Muscle of arm (tissue), 14 donors: ENCODE results near the gene ZNF606. TPM values are rescaled to one million over a fixed set of nuclear protein-coding genes. Genes with fewer than 3 reads are reported as not detected.

Experiments
- DNase-seq: peaks from one replicate; pipeline ENCODE4 v3.0.0-alpha.2; 2013
- long read RNA-seq, 11 donors: transcript quantifications; one replicate each; lab custom pipeline, GENCODE V29; 2026
- polyA plus RNA-seq, 12 donors: library from polyadenylated mRNA; unstranded; fragments of 120-200 nt; gene quantifications; one replicate each; pipeline ENCODE4 v1.2.1, GENCODE V29; 2013; ENCODE audit not compliant: insufficient read length in 12 of 12

The ZNF606 gene
- 10 to 100 TPM in 11 of 12 donors, not detected in 1; 10.5 to 27.5 (median 13.2) TPM for polyA plus RNA-seq
- long read RNA-seq, donor 1, partial matches to known transcripts: 0 of 6 reads
- long read RNA-seq, donor 1, other reads (novel, unspliced or antisense): 0 of 6 reads
- long read RNA-seq, donor 2, partial matches to known transcripts: 5 of 8 reads
- long read RNA-seq, donor 2, other reads (novel, unspliced or antisense): 0 of 8 reads
- long read RNA-seq, donor 3, partial matches to known transcripts: 0 of 3 reads
- long read RNA-seq, donor 3, other reads (novel, unspliced or antisense): 0 of 3 reads
- long read RNA-seq, donor 4: 0 reads
- long read RNA-seq, donor 5, partial matches to known transcripts: 0 of 5 reads
- long read RNA-seq, donor 5, other reads (novel, unspliced or antisense): 0 of 5 reads
- long read RNA-seq, donor 6, partial matches to known transcripts: 0 of 1 reads
- long read RNA-seq, donor 6, other reads (novel, unspliced or antisense): 0 of 1 reads
- long read RNA-seq, donor 7, full-length matches to known transcripts: 2 of 2 reads
- long read RNA-seq, donor 7, partial matches to known transcripts: 0 of 2 reads
- long read RNA-seq, donor 7, other reads (novel, unspliced or antisense): 0 of 2 reads
- long read RNA-seq, donor 8, full-length matches to known transcripts: 7 of 7 reads
- long read RNA-seq, donor 8, partial matches to known transcripts: 0 of 7 reads
- long read RNA-seq, donor 8, other reads (novel, unspliced or antisense): 0 of 7 reads
- long read RNA-seq, donor 9: 0 reads
- long read RNA-seq, donor 10, transcript ZNF606-207 (7 exons, 2,009 nt): major isoform, 5 of 5 reads
- long read RNA-seq, donor 10, partial matches to known transcripts: 0 of 5 reads
- long read RNA-seq, donor 10, other reads (novel, unspliced or antisense): 0 of 5 reads
- long read RNA-seq, donor 11, full-length matches to known transcripts: 5 of 5 reads
- long read RNA-seq, donor 11, partial matches to known transcripts: 0 of 5 reads
- long read RNA-seq, donor 11, other reads (novel, unspliced or antisense): 0 of 5 reads

GRCh38 chr19:58002384-58003173, at the start of gene ZNF606:
Gene ZNF606 (minus strand): TSS chr19:58002820. CDS start chr19:58001319, 1,501 bp downstream.
- DNase-seq: peak; percentile 90

GRCh38 chr19:58052256-58052655, 49.6 kb upstream of the ZNF606 start:
- DNase-seq: no peak

GRCh38 chr19:58047672-58048071, 45.1 kb upstream of the ZNF606 start:
- no peak for DNase-seq

GRCh38 chr19:58046856-58047255, 44.2 kb upstream of the ZNF606 start:
- DNase-seq: no peak

- no peak for DNase-seq
Observed at GRCh38 chr19:58045411-58046050, 42.9 kb upstream of the ZNF606 start.

GRCh38 chr19:58044886-58045285, 42.3 kb upstream of the ZNF606 start:
- DNase-seq: no peak

DNA sequence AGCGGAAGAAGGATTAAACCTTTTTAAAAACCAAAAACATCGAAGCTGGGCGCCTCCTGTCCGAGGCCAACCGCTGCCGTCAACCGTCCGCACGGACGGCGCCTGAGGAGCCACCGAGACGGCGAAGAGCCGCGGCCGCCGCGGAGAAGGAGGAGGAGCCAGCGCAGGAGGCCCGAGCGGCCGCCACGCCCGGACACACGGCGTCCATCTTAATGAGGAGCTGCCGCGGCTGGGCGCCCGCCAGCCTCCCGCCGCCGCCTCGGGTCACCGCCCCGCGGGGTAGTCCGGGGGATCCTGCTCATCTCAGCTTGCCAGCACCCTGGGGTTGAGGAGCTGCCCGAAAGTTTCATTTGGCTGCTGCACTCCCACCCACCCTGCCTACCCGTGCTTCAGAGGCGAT, 41.8 kb upstream of the ZNF606 start:
- no peak for DNase-seq

GRCh38 chr19:58042495-58043340, 40.1 kb upstream of the ZNF606 start:
- DNase-seq: no peak

DNA sequence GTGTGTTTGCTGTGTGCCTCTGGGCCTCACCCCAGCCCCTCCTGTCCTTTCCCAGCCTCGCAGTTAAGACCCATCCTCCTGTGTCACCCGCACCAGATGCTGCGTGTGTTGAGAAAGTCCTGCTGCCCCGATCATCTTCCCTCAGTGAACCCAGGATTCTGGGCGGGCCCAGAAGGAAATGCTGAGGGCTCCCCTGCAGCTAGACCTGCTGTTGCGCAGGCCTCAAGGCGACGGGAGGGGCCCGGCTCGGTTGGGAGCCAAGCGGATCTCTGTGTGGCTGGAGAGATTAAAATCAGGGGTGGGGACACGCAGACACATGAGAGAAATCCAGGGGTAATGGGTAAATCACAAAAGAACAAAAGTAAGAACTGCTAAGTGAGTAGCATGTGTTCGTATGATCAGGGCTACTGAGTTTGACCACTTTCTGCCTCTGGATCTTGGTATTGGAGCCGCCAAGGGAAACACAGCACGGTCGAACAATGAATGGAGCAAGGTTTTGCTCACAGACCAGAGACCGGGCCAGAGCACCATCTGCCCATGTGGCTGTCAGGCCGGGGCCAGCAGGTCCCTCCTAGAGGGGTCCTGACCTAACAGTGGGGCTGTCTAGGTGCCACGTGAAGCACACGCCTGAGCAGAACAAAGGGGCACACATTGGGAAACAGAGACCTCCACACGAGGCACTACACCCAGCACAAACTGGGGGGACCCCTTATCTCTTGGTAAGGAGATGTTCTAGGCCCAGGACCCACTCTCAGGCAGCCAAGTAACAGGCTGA, 38.3 kb upstream of the ZNF606 start:
- no peak for DNase-seq

- no peak for DNase-seq
Observed at GRCh38 chr19:58038688-58039204, 36.1 kb upstream of the ZNF606 start.

GRCh38 chr19:58037927-58038687, 35.5 kb upstream of the ZNF606 start:
- DNase-seq: no peak

- no peak for DNase-seq
Observed at GRCh38 chr19:58035863-58036262, 33.2 kb upstream of the ZNF606 start.

- DNase-seq: no peak
Observed at GRCh38 chr19:58034477-58034793, 31.8 kb upstream of the ZNF606 start.

DNA sequence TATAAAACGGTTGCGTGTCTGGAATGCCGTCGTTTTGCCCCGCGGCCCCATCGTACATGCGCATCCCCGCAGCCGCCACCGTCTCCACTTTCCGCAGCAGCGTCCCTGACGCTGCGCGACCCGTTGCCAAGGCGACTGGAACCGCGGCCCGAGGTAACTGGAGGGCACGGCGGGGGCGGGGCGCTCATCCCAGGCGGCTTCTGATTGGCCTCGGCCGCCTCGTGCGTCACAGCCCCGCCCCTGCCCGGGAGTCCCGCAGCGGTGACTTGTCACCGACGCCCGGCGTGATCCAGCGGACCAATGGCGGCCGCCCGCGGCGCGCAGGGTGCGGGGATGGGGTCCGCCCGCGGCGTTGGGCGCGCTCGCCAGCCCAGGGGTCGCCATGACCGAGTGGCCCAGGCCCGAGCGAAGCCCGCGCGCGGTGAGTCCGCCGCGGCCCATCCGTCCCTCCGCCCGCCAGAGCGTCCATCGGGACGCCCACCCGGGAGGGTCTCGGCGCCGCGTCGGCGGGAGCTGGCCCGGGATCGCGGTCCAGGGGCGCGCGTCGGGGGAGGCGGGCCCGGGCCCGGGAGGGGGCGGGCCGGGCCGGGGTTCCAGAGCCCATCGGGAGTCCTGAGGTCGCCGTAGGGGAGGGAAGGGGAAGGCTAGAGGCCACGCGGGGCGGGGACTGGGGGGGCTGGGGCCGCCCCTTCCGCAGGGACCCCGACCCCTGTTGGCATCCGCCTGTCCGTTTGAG, 31.3 kb upstream of the ZNF606 start, which contains the start of gene ZSCAN1:
Gene ZSCAN1, plus strand, starts transcription at position 285 of the 736 bp plus-strand sequence. CDS start 3,812 bp downstream, outside the sequence.
- DNase-seq: peak; percentile 94

DNA sequence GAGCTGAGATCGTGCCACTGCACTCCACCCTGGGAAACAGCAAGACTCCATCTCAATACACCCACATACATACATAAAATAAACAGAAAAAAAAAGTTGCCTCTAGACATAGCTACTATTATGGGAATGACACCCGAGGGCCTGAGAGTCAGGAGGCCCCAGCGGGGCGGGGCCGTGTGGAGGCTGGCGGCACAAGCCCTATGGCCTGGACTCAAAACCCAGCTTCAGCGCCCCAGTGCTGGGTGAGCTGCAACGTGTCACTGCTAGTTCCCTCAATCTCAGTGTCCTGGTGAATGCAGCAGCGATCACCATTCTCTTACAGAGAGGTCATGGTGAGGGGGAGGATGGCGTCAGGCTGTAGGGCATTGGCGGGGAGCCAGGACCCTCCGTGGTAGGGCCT, 22.0 kb upstream of the ZNF606 start:
- DNase-seq: no peak

DNA sequence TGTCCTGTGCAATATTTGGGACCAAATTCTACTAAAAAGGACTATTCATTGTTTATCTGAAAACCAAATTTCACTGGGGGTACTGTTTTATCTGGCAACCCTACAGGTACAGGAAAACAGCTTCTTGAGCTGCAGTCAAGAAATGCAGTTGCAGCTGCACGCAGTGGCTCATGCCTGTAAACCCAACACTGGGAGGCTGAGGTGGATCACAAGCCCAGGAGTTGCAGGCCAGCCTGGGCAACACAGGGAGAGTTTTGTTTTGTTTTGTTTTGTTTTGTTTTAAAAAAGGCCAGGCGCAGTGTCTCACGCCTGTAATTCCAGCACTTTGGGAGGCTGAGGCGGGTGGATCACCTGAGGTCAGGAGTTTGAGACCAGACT, 19.7 kb upstream of the ZNF606 start:
- DNase-seq: no peak

DNA sequence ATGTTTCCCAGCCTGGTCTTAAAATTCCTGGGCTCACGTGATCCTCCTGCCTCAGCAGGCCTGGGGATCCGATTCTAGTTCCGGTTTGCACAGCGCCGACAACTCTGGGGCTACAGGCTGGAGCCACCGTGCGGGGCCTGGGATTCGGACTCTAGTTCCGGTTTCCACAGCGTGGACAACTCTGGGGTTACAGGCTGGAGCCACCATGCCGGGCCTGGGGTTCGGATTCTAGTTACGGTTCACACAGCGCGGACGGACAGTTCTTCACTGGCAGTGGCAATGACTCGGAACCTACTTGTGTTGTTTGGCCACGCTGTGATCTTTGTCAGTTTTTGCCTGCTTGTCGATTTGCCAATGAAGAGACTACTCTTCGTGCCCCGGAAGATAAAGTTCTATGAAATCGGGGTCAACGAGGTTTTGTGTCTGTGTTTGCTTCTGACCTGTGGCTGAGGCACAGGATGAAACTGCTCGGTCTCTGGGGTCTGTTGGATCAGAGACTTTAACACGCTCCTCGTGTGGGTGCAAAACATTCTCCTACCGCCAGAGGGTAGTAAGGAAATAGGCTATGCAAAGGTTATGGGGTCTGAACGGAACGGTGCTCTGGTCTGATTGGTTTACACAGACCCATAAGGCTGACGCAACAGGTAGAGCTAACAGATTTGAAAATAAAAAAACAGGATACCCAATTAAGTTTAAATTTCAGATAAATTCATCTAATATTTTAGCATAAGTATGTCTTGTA, 19.1 kb upstream of the ZNF606 start:
- DNase-seq: peak; percentile 81
